GM18519 (cell line): ENCODE measurements around the gene BPIFB4.
"Not testable (repeated sequence)": the region's sequence is repeated elsewhere in the genome, so short reads cannot be mapped to it uniquely, and the experiment has no call there.

Experiments
- ATAC-seq: cut with Tn5 transposase; IDR thresholded peaks from one replicate; pipeline ENCODE4 v1.9.1; 2021; ENCODE audit warnings: mild to moderate bottlenecking, moderate library complexity; ENCODE audit not compliant: unreplicated experiment, low FRiP score

The BPIFB4 gene

GRCh38 chr20:33079259-33079658 is at the start of gene BPIFB4:
TSS of gene BPIFB4 (plus strand) at chr20:33079643. CDS start at chr20:33081527, 1,884 bp downstream.
- ATAC-seq = no peak

GRCh38 chr20:33030076-33030475 is 49.4 kb upstream of the BPIFB4 start:
- no peak for ATAC-seq

GRCh38 chr20:33030569-33030968 is 48.9 kb upstream of the BPIFB4 start:
- ATAC-seq = no peak

GRCh38 chr20:33031531-33031930 is 47.9 kb upstream of the BPIFB4 start, which contains the start of gene BPIFB6:
TSS of gene BPIFB6 (plus strand) at chr20:33031648. CDS start at chr20:33031648, 0 bp downstream.
- no peak for ATAC-seq

GRCh38 chr20:33032555-33032954 is 46.9 kb upstream of the BPIFB4 start:
- no peak for ATAC-seq

- ATAC-seq = no peak
These were observed 46.1 kb upstream of the BPIFB4 start for GRCh38 chr20:33033381-33033780.

- no peak for ATAC-seq
These were observed 45.3 kb upstream of the BPIFB4 start for GRCh38 chr20:33034115-33034514.

GRCh38 chr20:33034901-33035492 is 44.4 kb upstream of the BPIFB4 start:
- ATAC-seq = no peak

- ATAC-seq = no peak
These were observed 42.0 kb upstream of the BPIFB4 start for GRCh38 chr20:33037456-33037855.

GRCh38 chr20:33038243-33038642 is 41.2 kb upstream of the BPIFB4 start:
- no peak for ATAC-seq

GRCh38 chr20:33042430-33042829 is 37.0 kb upstream of the BPIFB4 start:
- ATAC-seq = no peak

- ATAC-seq = no peak
These were observed 36.3 kb upstream of the BPIFB4 start for GRCh38 chr20:33042983-33043730.

- ATAC-seq = no peak
These were observed 35.7 kb upstream of the BPIFB4 start for GRCh38 chr20:33043731-33044181.

GRCh38 chr20:33045129-33045721 is 34.2 kb upstream of the BPIFB4 start:
- ATAC-seq = not testable (repeated sequence)

GRCh38 chr20:33046412-33046811 is 33.0 kb upstream of the BPIFB4 start:
- ATAC-seq = no peak

GRCh38 chr20:33051333-33051732 is 28.1 kb upstream of the BPIFB4 start:
- ATAC-seq = no peak

GRCh38 chr20:33053291-33054106 is 25.9 kb upstream of the BPIFB4 start, which contains the start of gene BPIFB3:
TSS of gene BPIFB3 (plus strand) at chr20:33053903. CDS start at chr20:33055436, 1,533 bp downstream.
- ATAC-seq = no peak

GRCh38 chr20:33054381-33054780 is 25.1 kb upstream of the BPIFB4 start:
- no peak for ATAC-seq

- ATAC-seq = no peak
These were observed 24.7 kb upstream of the BPIFB4 start for GRCh38 chr20:33054791-33055190.

GRCh38 chr20:33059136-33059535 is 20.3 kb upstream of the BPIFB4 start:
- ATAC-seq = no peak
